Panc1 (cell line): ENCODE measurements around the gene GPX1. TPM values are rescaled to one million over a fixed set of nuclear protein-coding genes. Genes with fewer than 3 reads are reported as not detected.

Source experiments
- ATAC-seq: fragments of 200-7000 bp; cut with Tn5 transposase; 2 replicates; pipeline ENCODE4 v1.9.1; 2020; ENCODE audit warnings: mild to moderate bottlenecking, moderate library complexity
- Bru-seq: library from RNA; stranded (reverse); fragments of 400-500 nt; gene quantifications from one replicate; lab custom pipeline; 2021; lab: Mats Ljungman, UMichigan
- BruChase-seq, 2 experiments: library from RNA; stranded (reverse); fragments of 400-500 nt; gene quantifications; one replicate each; lab custom pipeline; 2021; lab: Mats Ljungman, UMichigan
- BruUV-seq: library from RNA; stranded (reverse); fragments of 400-500 nt; replicated peaks from 2 replicates; lab custom pipeline; 2021; lab: Mats Ljungman, UMichigan
- CTCF ChIA-PET: fragments of 300-600 bp; sonication (Branson Sonifier 250); formaldehyde crosslinking; loops from one replicate; lab custom pipeline; 2022; ENCODE audit warnings: antibody characterized with exemption; lab: Charles Lee
- POLR2A ChIA-PET: fragments of 300-600 bp; sonication (Branson Sonifier 250); formaldehyde crosslinking; loops from one replicate; lab custom pipeline; 2022; ENCODE audit warnings: antibody characterized with exemption; lab: Charles Lee
- DNase-seq: peaks from one replicate; pipeline ENCODE4 v3.0.0-alpha.2; 2010; ENCODE audit warnings: low read depth, low spot score
- H3K27ac ChIP-seq: 2 replicates; pipeline ENCODE4 v1.5.1; 2011; ENCODE audit warnings: mild to moderate bottlenecking, low read length, inconsistent platforms
- H3K27me3 ChIP-seq: fragments of 200-500 bp; sonication (Bioruptor generic); 2 replicates; pipeline ENCODE4 v1.6.0; 2014; ENCODE audit warnings: low read length, inconsistent platforms; ENCODE audit not compliant: control insufficient read depth, insufficient read depth
- H3K36me3 ChIP-seq: fragments of 200-500 bp; sonication (Bioruptor generic); 2 replicates; pipeline ENCODE4 v1.5.1; 2014; ENCODE audit warnings: inconsistent platforms, mild to moderate bottlenecking, low read length, moderate library complexity; ENCODE audit not compliant: control insufficient read depth, insufficient read depth
- H3K4me1 ChIP-seq: 2 replicates; pipeline ENCODE4 v1.5.1; 2011; ENCODE audit warnings: inconsistent platforms, mild to moderate bottlenecking, low read length, moderate library complexity; ENCODE audit not compliant: control insufficient read depth, insufficient read depth
- H3K4me3 ChIP-seq, 2 experiments: 2 replicates each; pipeline ENCODE4 v1.5.1; 2011 to 2012; ENCODE audit warnings: low read depth in 2 of 2, low read length in 2 of 2, mild to moderate bottlenecking in 2 of 2, inconsistent platforms in 1 of 2, moderate library complexity in 1 of 2
- H3K9me3 ChIP-seq: fragments of 200-500 bp; sonication (Bioruptor generic); 2 replicates; pipeline ENCODE4 v1.5.1; 2014; ENCODE audit warnings: low read depth, mild to moderate bottlenecking, inconsistent platforms, low read length, moderate library complexity; ENCODE audit not compliant: control insufficient read depth, insufficient read depth
- CTCF ChIP-seq: fragments of 450-650 bp; IDR thresholded peaks from 2 replicates; pipeline ENCODE4 v1.5.1; 2017; ENCODE audit warnings: mild to moderate bottlenecking
- POLR2AphosphoS5 ChIP-seq: IDR thresholded peaks from 2 replicates; pipeline ENCODE4 v1.6.1; 2012; ENCODE audit warnings: mild to moderate bottlenecking, low read depth, low read length, moderate library complexity
- REST ChIP-seq, 2 experiments: IDR thresholded peaks; 2 replicates each; pipeline ENCODE4 v1.6.1; 2011 to 2012; ENCODE audit warnings: low read depth in 2 of 2, control low read depth in 1 of 2, low read length in 1 of 2, mild to moderate bottlenecking in 1 of 2, moderate library complexity in 1 of 2; ENCODE audit not compliant: insufficient read depth in 1 of 2
- SIN3A ChIP-seq: IDR thresholded peaks from 2 replicates; pipeline ENCODE4 v1.6.1; 2012; ENCODE audit warnings: low read depth, mild to moderate bottlenecking, low read length, moderate library complexity, borderline replicate concordance; ENCODE audit not compliant: insufficient read depth
- TCF7L2 ChIP-seq: IDR thresholded peaks from 2 replicates; pipeline ENCODE4 v1.6.1; 2011; ENCODE audit warnings: mild to moderate bottlenecking, low read depth, low read length, inconsistent platforms
- in situ Hi-C: cut with HindIII; loops from 2 replicates; pipeline ENCODE4 v1.10.0; 2016; ENCODE audit warnings: low sequenced_read_pairs, low pct_unique_long_range_greater_than_20kb
- intact Hi-C: fragments of 100-400 bp; cut with micrococcal nuclease; formaldehyde crosslinking; loops from one replicate; pipeline ENCODE4 v1.10.0; 2022; ENCODE audit not compliant: unreplicated experiment
- long read RNA-seq: library from polyadenylated mRNA; unstranded; transcript quantifications from one replicate; pipeline ENCODE4 v2.0.0, GENCODE V29; 2021; ENCODE audit not compliant: unreplicated experiment
- polyA plus RNA-seq: library from polyadenylated mRNA; unstranded; fragments of >200 nt; gene quantifications from one replicate; pipeline ENCODE4 v1.2.1, GENCODE V29; 2012; ENCODE audit warnings: missing spikeins; ENCODE audit not compliant: insufficient read length
- total RNA-seq: library from RNA; stranded (reverse); gene quantifications from one replicate; pipeline ENCODE4 v1.2.1, GENCODE V29; 2021; ENCODE audit not compliant: unreplicated experiment

The GPX1 gene
- 102 TPM for total RNA-seq
- 227 TPM for polyA plus RNA-seq
- Bru-seq, nascent RNA, result percentile 76 among the genes with signal in this experiment
- BruChase-seq, experiment 1, labeled RNA remaining after a 2-hour chase, result percentile 71 among the genes with signal in this experiment
- percentile 89 among the genes with signal in this experiment for BruChase-seq, experiment 2, labeled RNA remaining after a 6-hour chase
- long read RNA-seq, transcript GPX1-202 (2 exons, 1,151 nt), result major isoform, 37 of 73 reads
- long read RNA-seq, transcript GPX1-201 (1 exons, 1,135 nt), result minor isoform, 35 of 73 reads
- long read RNA-seq, partial matches to known transcripts, result 0 of 73 reads
- long read RNA-seq, other reads (novel, unspliced or antisense), result 1 of 73 reads

GRCh38 chr3:49358217-49358883 lies at the start of gene GPX1:
TSS of gene GPX1 (minus strand) at chr3:49358353. CDS start at chr3:49358278, 75 bp downstream.
- BruUV-seq, result no TSS peak
- H3K9me3 ChIP-seq, result no peaks in the 10 kb centered on the region
- in situ Hi-C loops, result no loop called here
- H3K27ac ChIP-seq, result peak within 1 kb of the TSS; percentile 92
- H3K4me1 ChIP-seq, result peaks cover 12% of the 10 kb centered on the region
- H3K36me3 ChIP-seq, result peaks cover 3% of the 10 kb centered on the region
- ChIA-PET POLR2A (no interaction called here), CTCF (interaction anchor here (0.7 kb wide), 1 partner anchor 61 kb away, joined by 3 read pairs; no protein-coding TSS in a partner anchor)
- intact Hi-C loops, result no loop called here
- peak; percentile 45 for DNase-seq
- peak within 1 kb of the TSS; percentile 69 to 85 for H3K4me3 ChIP-seq
- TF ChIP-seq POLR2AphosphoS5, result peak; percentile 88
- no peak for TF ChIP-seq CTCF
- no peak for TF ChIP-seq REST (IDR thresholded peaks at IDR 0.05; ENCODE audit: insufficient read depth in 1 of 2, low read depth in 2 of 2, low read length in 1 of 2)
- peak; percentile 74 for TF ChIP-seq TCF7L2
- no peak for TF ChIP-seq SIN3A
- H3K27me3 ChIP-seq, result no peaks in the 10 kb centered on the region
- peak; percentile 96 for ATAC-seq

- peaks cover 22% of the 10 kb centered on the region for H3K4me1 ChIP-seq
- H3K27ac ChIP-seq, result no peak overlapping the region
- no TSS peak for BruUV-seq
- in situ Hi-C loops, result no loop called here
- peaks cover 8% of the 10 kb centered on the region; the same call in 1 of the 2 replicates for H3K36me3 ChIP-seq
- H3K9me3 ChIP-seq, result no peaks in the 10 kb centered on the region
- intact Hi-C loops, result no loop called here
- no peaks in the 10 kb centered on the region for H3K27me3 ChIP-seq
- POLR2A ChIA-PET, result no interaction called here
- ATAC-seq, result no peak
- DNase-seq, result no peak
- TF ChIP-seq REST (IDR thresholded peaks at IDR 0.05; ENCODE audit: insufficient read depth in 1 of 2, low read depth in 2 of 2, low read length in 1 of 2), result no peak
- no peak for TF ChIP-seq SIN3A
- TF ChIP-seq TCF7L2, result no peak
- no peak for TF ChIP-seq POLR2AphosphoS5
- no peak for TF ChIP-seq CTCF
- H3K4me3 ChIP-seq, result no peak overlapping the region
- CTCF ChIA-PET, result no interaction called here
Observed at GRCh38 chr3:49406571-49407565, 48.7 kb upstream of the GPX1 start.
